Stimulated activated naive CD8-positive, alpha-beta T cell treated with anti-CD3 and anti-CD28 coated beads, Interleukin-15, Interleukin-2, amounts not matched to agents 100 ng/mL and 50 ng/mL, for 24 hours (primary cell): ENCODE results near the gene VIPAS39.
A peak's percentile ranks its signal among the peaks of the same experiment; 100 is the strongest.

Experiments used
- H3K27ac Mint-ChIP-seq: one replicate; pipeline ENCODE4 v1.8.0; 2021; ENCODE audit warnings: mild to moderate bottlenecking, mixed read lengths
- H3K27me3 Mint-ChIP-seq: one replicate; pipeline ENCODE4 v1.8.0; 2021; ENCODE audit warnings: mixed read lengths
- H3K36me3 Mint-ChIP-seq: one replicate; pipeline ENCODE4 v1.8.0; 2021; ENCODE audit warnings: low read depth, mixed read lengths
- H3K4me1 Mint-ChIP-seq: one replicate; pipeline ENCODE4 v1.8.0; 2021; ENCODE audit warnings: low read depth, mixed read lengths
- H3K4me3 Mint-ChIP-seq: one replicate; pipeline ENCODE4 v1.8.0; 2021; ENCODE audit warnings: mild to moderate bottlenecking, mixed read lengths
- H3K9me3 Mint-ChIP-seq: one replicate; pipeline ENCODE4 v1.8.0; 2021; ENCODE audit warnings: mixed read lengths

The VIPAS39 gene

DNA sequence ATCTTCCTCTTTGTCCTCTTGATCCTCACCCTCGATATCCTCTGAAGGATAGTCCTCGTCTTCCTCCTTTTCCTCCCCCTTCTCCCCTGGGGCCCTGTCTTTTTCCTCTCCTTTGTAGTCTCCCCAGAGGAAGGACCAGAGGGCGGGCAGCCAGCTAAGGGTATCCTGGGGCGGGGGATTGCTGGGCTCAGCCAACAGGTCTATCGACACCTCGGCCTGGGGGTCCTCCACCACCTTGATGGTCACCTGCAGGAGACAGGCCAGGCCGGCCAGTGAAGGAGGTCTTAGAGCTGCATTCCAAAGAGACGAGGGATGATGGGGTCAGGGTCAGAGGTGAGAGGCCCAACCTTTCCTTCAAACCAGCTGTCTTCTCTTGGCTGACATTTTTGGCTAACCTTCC lies 25.0 kb upstream of the VIPAS39 start:
- no peaks in the 10 kb centered on the region for H3K4me1 Mint-ChIP-seq
- H3K36me3 Mint-ChIP-seq = no peaks in the 10 kb centered on the region
- no peak overlapping the region for H3K27ac Mint-ChIP-seq
- H3K27me3 Mint-ChIP-seq = no peaks in the 10 kb centered on the region
- no peaks in the 10 kb centered on the region for H3K9me3 Mint-ChIP-seq
- no peak overlapping the region for H3K4me3 Mint-ChIP-seq

DNA sequence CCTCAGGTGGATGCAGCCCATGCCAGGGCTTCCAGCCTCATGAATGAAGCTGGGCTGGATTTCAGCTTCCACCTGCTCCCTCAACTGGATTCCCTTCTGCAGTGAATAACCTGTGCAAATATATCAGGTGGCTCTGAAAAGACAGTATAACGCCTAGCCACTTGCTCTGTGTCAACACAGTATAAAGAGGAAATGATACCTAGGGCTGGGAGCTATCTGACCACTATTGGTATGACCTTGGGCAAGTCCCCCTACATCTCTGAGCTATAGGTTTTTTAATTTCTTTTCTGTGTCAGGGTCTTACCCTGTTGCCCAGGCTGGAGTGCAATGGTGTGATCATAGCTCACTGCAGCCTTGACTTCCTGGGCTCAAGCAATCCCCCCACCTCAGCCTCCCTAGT lies 21.4 kb upstream of the VIPAS39 start:
- Mint-ChIP-seq H3K4me1 (no peaks in the 10 kb centered on the region), H3K36me3 (no peaks in the 10 kb centered on the region), H3K4me3 (no peak overlapping the region), H3K9me3 (no peaks in the 10 kb centered on the region), H3K27ac (no peak overlapping the region), H3K27me3 (no peaks in the 10 kb centered on the region)

DNA sequence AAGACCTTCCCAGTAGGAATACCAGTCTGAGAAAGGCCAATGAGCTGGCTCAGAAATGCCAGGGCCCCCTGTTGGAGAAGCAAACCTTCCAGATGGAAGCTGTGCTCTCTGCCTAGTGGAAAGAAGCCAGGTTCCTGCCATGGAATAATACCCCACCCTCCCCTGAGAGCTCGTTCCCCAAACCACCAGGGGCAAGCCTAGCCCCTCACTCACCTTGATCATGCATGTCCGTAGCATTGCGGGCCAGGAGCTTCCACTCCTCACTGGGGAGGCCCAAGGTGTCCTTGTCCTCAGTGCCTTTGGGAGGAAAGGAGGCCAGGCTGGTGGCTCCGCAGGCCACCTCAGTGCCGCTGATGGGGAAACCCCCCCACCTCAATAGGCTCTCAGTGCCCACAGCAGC lies 20.6 kb upstream of the VIPAS39 start:
- no peaks in the 10 kb centered on the region for H3K9me3 Mint-ChIP-seq
- H3K4me1 Mint-ChIP-seq = no peaks in the 10 kb centered on the region
- H3K27me3 Mint-ChIP-seq = no peaks in the 10 kb centered on the region
- no peak overlapping the region for H3K27ac Mint-ChIP-seq
- H3K36me3 Mint-ChIP-seq = no peaks in the 10 kb centered on the region
- H3K4me3 Mint-ChIP-seq = no peak overlapping the region

DNA sequence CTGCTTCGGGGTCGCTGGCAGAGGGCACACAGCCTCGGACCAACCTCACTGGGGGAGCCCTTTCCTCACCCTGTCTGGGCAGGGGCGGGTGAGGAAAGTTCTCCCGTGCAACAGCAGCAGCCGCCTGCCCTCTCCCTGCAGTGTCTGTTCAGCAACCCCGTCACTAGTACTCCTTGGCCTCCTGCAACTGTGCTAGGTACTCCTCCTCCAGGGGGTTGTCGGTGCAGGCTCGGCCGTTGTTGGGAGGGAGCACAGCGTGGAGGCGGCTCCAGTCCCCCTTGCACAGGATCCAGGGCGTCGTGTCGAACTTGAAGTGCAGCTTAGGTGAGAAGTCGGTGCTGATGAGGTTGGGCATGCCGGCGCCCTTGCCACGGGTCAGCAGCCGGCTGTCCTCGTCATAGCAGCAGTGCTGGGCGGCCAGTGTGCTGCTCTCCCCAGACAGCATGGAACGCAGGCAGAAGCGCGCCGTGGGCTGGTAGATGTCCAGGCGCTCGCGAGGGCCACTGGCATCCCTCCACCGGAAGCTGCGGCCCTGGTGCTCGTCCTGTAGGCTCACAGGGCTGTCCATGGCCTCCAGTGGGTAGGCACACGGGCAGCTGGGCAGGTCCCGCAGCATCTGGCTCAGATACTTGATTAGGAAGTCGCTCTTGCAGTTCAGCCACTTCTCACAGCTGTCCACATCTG lies 18.2 kb upstream of the VIPAS39 start:
- no peak overlapping the region for H3K4me3 Mint-ChIP-seq
- no peak overlapping the region for H3K27ac Mint-ChIP-seq
- no peaks in the 10 kb centered on the region for H3K27me3 Mint-ChIP-seq
- no peaks in the 10 kb centered on the region for H3K9me3 Mint-ChIP-seq
- H3K36me3 Mint-ChIP-seq = no peaks in the 10 kb centered on the region
- H3K4me1 Mint-ChIP-seq = no peaks in the 10 kb centered on the region

DNA sequence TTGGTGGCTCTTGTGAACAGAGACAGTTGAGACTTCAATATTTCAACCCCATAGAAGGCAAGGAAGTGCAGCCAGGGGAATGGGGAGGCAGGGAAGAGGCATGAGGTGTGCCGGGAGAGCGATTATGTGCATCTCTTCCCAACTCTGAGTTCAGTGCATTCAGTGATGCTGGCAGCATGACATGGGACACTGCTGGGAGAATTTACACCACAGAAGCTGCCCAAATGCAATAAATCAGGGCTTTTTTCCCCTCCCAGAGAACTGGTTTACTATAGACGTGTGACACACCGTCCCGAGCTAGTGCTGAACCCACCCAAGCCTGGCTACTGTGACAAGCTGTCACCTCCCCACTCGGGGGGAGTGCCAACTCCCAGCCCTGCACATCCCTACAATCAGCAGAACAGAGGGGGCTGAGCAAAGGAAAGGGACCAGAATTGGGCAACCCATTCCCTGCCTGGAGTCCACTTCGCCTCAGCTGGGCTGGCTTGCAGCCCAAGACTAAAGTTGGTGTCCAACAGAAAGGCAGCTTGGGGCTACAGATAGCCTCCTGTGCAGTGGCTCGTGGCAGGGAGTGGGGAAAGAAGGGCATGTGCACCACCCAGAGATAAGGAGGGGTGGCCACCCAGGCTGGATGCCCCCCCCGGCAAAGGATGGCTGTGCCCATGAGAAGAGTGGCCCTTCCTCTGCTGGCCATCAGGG lies 17.2 kb upstream of the VIPAS39 start:
- Mint-ChIP-seq H3K4me1 (no peaks in the 10 kb centered on the region), H3K27me3 (no peaks in the 10 kb centered on the region), H3K27ac (peak overlapping the region; percentile 34), H3K36me3 (peaks cover 2% of the 10 kb centered on the region), H3K4me3 (no peak overlapping the region), H3K9me3 (no peaks in the 10 kb centered on the region)

DNA sequence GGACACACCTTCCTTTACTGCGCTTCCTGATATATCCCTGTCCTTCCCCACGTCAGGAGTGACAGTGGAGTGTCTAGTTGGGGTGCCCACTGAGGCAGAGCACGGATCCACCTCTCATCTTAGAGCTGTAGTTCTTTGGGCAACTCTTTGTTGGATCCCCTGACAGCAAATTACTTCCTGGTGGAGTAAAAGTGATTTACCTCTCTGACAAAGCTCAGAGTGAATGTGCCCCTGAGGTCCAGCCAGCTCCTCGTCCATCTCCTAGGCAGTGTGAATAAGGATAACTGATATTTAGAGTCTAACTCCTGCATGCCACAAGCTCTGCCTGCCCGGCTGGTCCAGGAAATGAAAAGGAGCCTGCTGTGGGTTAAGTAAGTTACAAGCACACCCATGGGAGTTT lies 16.5 kb upstream of the VIPAS39 start:
- H3K9me3 Mint-ChIP-seq = no peaks in the 10 kb centered on the region

DNA sequence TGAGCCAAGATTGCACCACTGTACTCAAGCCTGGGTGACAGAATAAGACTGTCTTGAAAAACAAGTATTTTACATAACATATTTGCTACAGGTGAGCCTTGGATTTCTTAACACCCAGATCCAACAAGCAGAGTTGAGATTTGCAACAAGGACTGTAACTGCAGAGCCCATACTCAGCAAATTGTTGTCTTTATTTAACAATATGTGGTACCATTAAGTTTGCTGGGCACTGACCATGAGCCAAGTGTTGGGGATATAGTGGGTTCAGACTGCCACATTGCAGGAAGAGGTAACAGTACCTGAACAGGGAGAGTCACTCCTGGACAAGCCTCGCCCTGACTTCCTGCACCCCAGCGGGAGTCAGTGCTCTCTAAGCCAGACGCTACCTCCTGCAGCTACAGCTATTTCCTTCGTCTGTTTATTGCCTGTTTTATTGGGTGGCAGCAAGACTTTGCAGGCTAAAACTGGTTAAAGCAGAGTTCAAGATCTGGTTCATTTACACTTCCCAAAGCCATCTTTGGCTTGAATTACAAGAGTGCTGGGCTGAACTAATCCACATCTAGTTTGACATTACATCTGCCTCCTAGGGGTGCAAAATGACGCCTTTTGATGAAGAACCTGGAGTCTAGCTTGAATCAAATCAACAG lies 12.9 kb upstream of the VIPAS39 start:
- H3K4me3 Mint-ChIP-seq = no peak overlapping the region
- no peak overlapping the region for H3K27ac Mint-ChIP-seq
- no peaks in the 10 kb centered on the region for H3K4me1 Mint-ChIP-seq
- H3K9me3 Mint-ChIP-seq = no peaks in the 10 kb centered on the region
- H3K36me3 Mint-ChIP-seq = peaks cover 37% of the 10 kb centered on the region
- H3K27me3 Mint-ChIP-seq = no peaks in the 10 kb centered on the region

More for the DNA sequence above, 16.5 kb upstream of the VIPAS39 start:
- no peaks in the 10 kb centered on the region for H3K4me1 Mint-ChIP-seq
- H3K4me3 Mint-ChIP-seq = no peak overlapping the region
- no peak overlapping the region for H3K27ac Mint-ChIP-seq
- no peaks in the 10 kb centered on the region for H3K27me3 Mint-ChIP-seq
- H3K36me3 Mint-ChIP-seq = peaks cover 9% of the 10 kb centered on the region

DNA sequence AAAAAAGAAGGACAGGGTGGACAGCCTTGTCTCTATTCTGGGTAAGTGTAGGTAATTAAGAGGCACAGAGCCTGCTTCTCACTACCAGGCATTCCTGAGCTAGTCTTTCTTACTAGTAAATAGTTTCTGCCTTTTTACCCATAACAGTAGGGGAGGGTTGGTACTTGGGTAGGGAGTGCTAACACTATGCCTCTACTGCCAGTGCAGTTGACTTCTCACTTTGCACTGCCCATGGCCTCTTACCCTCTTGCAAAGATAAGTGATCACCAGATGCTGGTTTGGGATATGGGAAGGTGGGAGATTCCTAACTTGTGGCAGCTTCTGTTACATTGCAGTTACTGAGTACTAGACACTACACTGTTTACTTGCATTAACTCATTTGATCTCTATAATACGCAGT lies 12.1 kb upstream of the VIPAS39 start:
- H3K27me3 Mint-ChIP-seq = no peaks in the 10 kb centered on the region
- H3K4me3 Mint-ChIP-seq = no peak overlapping the region
- no peaks in the 10 kb centered on the region for H3K9me3 Mint-ChIP-seq
- peaks cover 45% of the 10 kb centered on the region for H3K36me3 Mint-ChIP-seq
- H3K27ac Mint-ChIP-seq = no peak overlapping the region
- H3K4me1 Mint-ChIP-seq = no peaks in the 10 kb centered on the region

DNA sequence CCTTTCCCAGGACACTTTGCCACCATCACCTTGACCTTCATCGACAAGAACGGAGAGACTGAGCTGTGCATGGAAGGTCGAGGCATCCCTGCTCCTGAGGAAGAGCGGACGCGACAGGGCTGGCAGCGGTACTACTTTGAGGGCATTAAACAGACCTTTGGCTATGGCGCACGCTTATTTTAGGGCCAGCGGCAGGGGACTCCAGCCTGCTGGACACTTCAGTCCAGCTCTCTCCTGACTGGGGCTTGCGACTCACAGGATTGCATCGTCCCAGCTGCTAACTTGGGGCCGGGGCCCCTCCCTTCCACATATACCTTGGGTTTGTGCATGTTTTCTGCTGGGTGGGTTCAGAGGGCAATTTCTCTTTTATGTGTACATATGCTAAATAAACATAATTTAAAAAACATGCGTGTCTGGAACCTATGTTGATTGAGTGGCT lies 11.7 kb upstream of the VIPAS39 start:
- peaks cover 48% of the 10 kb centered on the region for H3K36me3 Mint-ChIP-seq
- no peaks in the 10 kb centered on the region for H3K27me3 Mint-ChIP-seq
- H3K4me3 Mint-ChIP-seq = no peak overlapping the region
- no peaks in the 10 kb centered on the region for H3K4me1 Mint-ChIP-seq
- H3K9me3 Mint-ChIP-seq = no peaks in the 10 kb centered on the region
- no peak overlapping the region for H3K27ac Mint-ChIP-seq

DNA sequence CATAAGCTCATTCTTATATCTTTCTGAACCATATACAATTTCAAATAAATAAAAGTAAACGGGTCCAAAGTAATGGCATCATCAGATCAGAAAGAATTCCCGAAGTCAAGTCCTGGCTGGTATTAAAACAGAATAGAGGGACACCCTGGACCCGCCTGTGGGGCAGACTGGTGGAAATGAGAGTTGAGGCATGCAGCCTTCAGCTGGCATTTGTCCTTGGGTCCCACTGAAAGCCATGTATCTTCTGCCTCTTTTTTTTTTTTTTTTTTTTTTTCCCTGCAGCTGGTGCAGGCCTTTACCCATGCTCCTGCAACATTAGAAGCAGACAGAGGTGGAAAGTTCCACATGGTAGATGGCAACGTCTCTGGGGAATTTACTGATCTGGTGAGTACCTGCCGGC lies 10.4 kb upstream of the VIPAS39 start:
- Mint-ChIP-seq H3K27me3 (no peaks in the 10 kb centered on the region), H3K27ac (no peak overlapping the region), H3K4me1 (no peaks in the 10 kb centered on the region), H3K9me3 (no peaks in the 10 kb centered on the region), H3K4me3 (no peak overlapping the region), H3K36me3 (peaks cover 56% of the 10 kb centered on the region)

DNA sequence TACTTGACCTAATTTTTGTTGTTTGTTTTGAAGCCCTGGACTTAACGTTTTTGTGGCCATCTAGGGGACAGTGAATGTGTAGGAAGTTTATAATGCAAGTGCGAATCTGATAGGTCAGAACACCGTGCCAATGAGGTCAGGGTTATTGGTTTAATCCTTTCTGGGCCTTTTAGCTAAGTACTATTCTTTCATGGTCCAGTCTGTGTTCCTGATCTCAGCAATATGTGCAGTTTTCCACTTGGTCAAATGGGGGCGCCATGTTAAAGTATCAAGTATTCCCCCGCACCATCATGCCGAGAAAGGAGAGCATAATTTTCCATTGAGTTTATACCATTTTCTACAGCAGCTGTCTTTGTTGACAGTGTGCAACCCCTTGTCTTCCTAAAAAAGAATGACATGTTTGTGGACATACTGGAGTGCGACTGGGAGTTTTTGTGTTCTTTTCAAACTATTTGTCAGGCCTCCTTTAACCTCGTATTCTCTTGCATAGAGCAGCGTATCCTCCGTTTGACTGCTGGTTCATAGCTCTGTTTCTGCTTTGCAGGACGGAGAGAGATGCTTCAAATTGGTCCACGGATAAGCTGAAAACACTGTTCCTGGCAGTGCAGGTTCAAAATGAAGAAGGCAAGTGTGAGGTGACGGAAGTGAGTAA lies 1.8 kb upstream of the VIPAS39 start:
- H3K36me3 Mint-ChIP-seq = peaks cover 49% of the 10 kb centered on the region
- H3K27ac Mint-ChIP-seq = peak overlapping the region; percentile 100
- peak overlapping the region; percentile 99 for H3K4me3 Mint-ChIP-seq
- H3K4me1 Mint-ChIP-seq = peaks cover 49% of the 10 kb centered on the region
- H3K27me3 Mint-ChIP-seq = no peaks in the 10 kb centered on the region
- no peaks in the 10 kb centered on the region for H3K9me3 Mint-ChIP-seq

DNA sequence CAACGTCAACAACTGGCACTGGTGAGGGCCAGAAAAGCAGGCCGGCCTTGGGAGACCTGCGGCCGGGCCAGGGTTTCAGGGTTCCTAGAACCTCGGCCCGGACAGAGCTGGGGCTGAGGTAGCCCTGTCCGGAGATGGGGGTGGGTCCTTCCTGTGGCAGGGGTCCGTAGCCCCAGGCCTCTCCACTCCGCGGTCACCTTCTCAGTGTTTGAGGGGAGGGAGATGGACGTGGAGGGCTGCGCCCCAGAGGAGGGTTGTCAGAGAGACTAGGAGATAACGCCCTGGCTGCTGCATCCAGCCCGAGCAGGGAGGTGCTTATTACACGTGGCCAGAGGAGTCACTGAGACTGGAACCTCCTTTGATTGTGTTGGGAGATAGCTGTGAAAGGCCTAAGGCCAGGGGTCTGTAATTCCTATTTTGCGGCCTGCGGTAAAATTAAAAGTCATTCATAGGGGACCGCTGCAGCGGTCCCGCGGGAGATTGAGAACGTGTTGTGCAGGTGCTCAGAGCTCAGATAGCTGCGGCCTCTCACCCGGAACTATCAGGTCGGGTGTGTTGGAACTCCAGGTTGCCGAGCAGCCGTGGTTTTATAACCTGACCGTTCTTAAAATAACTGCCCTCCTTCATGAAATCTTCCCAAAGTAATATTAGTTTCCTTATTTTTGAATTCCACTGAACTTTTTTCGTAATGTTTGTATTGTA lies 999 bp upstream of the VIPAS39 start:
- Mint-ChIP-seq H3K4me3 (peak overlapping the region; percentile 99), H3K36me3 (peaks cover 44% of the 10 kb centered on the region), H3K9me3 (no peaks in the 10 kb centered on the region), H3K4me1 (peaks cover 49% of the 10 kb centered on the region), H3K27ac (peak overlapping the region; percentile 100), H3K27me3 (no peaks in the 10 kb centered on the region)

DNA sequence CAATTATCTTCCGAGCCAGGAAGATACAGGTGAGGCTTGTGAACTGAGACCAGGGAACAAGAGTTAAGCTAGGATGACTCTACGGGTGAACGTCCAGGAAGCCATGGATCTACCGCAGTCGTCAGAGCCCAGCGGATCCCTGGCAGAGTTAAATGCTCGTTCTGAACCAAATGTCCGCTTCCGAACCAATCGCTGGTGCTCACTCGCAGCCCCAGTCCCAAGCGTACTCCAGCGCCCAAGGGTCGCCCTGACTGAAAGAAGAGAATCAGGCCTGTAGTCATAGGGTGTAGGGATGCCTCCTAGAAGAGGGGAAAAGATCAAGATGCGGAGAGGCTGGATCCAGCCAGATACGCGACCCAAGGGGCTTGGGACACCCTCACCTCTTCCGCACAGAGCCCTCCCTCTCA lies 283 bp downstream of the VIPAS39 start:
- Mint-ChIP-seq H3K4me3 (peak overlapping the region; percentile 99), H3K27ac (peak overlapping the region; percentile 100), H3K4me1 (peaks cover 49% of the 10 kb centered on the region), H3K36me3 (peaks cover 45% of the 10 kb centered on the region), H3K27me3 (no peaks in the 10 kb centered on the region), H3K9me3 (no peaks in the 10 kb centered on the region)

DNA sequence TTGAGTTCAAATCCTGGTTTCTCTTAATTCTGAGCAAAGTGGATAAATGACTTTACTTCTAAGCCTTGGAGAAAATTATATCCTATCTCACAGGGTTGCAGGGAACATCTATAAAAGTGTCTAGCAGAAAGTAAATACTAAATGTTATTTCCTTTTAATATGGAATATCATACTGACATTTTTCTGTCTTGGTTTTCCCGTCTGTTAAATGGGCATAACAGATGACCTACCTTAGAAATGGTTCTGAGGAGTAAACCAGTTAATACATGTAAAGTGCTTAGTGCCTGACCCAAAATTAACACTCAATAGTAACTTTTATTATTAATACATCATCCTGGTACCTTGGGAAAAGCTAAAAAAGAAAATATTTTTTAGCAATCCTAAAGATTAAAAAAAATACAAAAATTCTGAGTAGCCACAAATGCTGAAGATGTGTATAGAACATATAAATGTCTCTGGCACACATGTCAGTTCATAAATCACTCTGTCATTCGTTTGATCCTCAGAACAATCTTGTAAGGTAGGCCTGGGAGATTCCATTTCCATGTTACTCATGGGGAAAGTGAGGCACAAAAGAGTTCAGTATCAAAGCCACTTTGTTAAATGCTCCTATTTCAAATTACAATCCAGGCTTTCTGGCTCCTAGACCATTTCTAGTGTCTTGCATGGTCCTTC lies 1.3 kb downstream of the VIPAS39 start:
- H3K27me3 Mint-ChIP-seq = no peaks in the 10 kb centered on the region
- peaks cover 39% of the 10 kb centered on the region for H3K4me1 Mint-ChIP-seq
- H3K36me3 Mint-ChIP-seq = peaks cover 45% of the 10 kb centered on the region
- H3K4me3 Mint-ChIP-seq = peak overlapping the region; percentile 99
- H3K9me3 Mint-ChIP-seq = no peaks in the 10 kb centered on the region
- no peak overlapping the region for H3K27ac Mint-ChIP-seq
